Spinal cord (tissue), 10 donors: ENCODE measurements around the gene PAX8. TPM values are rescaled to one million over a fixed set of nuclear protein-coding genes. Genes with fewer than 3 reads are reported as not detected.

Experiments used
- DNase-seq, 6 donors: peaks; one replicate each; pipeline versions ENCODE4 v3.0.0 to v3.0.0-alpha.2; 2013 to 2015; ENCODE audit warnings: low spot score in 6 of 6, low read depth in 4 of 6
- H3K27ac ChIP-seq: one replicate; pipeline ENCODE4 v1.5.1; 2013; ENCODE audit warnings: low read depth, low read length, control low read depth
- H3K27me3 ChIP-seq: one replicate; pipeline ENCODE4 v1.6.1; 2013; ENCODE audit warnings: low read length; ENCODE audit not compliant: control insufficient read depth, insufficient read depth
- H3K36me3 ChIP-seq: one replicate; pipeline ENCODE4 v1.6.1; 2013; ENCODE audit warnings: low read length; ENCODE audit not compliant: control insufficient read depth, insufficient read depth
- H3K4me1 ChIP-seq: one replicate; pipeline ENCODE4 v1.6.1; 2013; ENCODE audit warnings: low read length; ENCODE audit not compliant: control insufficient read depth, insufficient read depth
- H3K4me3 ChIP-seq: one replicate; pipeline ENCODE4 v1.5.1; 2013; ENCODE audit warnings: low read depth, low read length, control low read depth
- H3K9me3 ChIP-seq: one replicate; pipeline ENCODE4 v1.6.1; 2013; ENCODE audit warnings: low read length; ENCODE audit not compliant: control insufficient read depth, insufficient read depth
- WGBS: methylation state at CpG from one replicate; pipeline ENCODE4 v1.1.5; 2013; ENCODE audit warnings: missing lambda C conversion rate; ENCODE audit not compliant: insufficient coverage; 5-methylcytosine and 5-hydroxymethylcytosine counted together
- polyA plus RNA-seq, 2 donors: library from polyadenylated mRNA; unstranded; fragments of 120-200 nt; gene quantifications; one replicate each; pipeline ENCODE4 v1.2.1, GENCODE V29; 2013; ENCODE audit not compliant: insufficient read length in 2 of 2
- total RNA-seq, 2 donors: library from RNA; depleted of rRNA in 1 of 2; stranded (reverse); fragments of 120-200 nt in 1 of 2; fragments of >200 nt in 1 of 2; gene quantifications; one replicate each; pipeline versions ENCODE4 v1.2.3 to v1.2.4, GENCODE V29; 2013 to 2014
- donor health status: healthy.

The PAX8 gene
- total and polyA plus RNA-seq, 4 donors = 3.7 to 42.7 (median 16.1) TPM

DNA sequence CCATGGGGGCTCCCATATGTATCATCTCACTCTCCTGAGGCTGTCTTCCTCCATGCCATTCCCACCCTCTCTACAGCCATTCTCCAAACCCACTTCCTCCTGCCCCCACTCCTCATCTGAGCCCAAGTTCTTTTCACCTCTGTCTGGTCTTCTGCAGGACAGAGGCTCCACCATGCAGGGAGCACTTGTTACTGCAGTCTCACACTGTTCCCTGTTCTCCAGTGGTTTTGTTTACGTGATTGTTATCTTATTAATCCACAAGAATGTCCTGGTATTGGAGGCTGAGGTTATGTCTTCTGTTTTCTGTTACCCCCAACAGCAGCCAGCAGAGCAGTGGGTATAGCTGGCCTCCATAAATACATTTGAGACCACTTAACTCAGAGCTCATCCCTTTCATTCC lies 51.4 kb downstream of the PAX8 start:
- H3K4me3 ChIP-seq = no peak overlapping the region
- no CpG with 5 or more reads among the region's 1 CpG for WGBS
- H3K27me3 ChIP-seq = no peaks in the 10 kb centered on the region
- no peak for DNase-seq
- peaks cover 22% of the 10 kb centered on the region for H3K4me1 ChIP-seq
- peaks cover 3% of the 10 kb centered on the region for H3K36me3 ChIP-seq
- H3K9me3 ChIP-seq = no peaks in the 10 kb centered on the region
- no peak overlapping the region for H3K27ac ChIP-seq

DNA sequence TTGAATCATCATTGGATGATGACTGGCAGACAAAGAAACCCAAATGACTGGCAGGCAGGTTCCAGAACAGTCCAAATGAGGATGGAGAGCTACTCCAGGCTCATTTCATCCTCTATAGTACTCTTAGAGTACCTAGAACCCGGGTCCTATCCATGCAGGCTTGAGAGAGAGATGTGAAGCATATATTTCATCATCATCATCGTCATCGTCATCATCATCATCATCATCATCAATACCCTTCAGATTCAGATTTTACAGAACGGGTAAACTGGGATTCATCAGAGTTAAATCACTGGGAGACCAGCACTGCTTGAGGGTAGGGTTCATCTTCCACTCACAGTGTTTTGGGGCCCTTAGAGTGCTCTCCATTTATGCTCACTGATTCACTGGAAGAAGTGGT lies 52.3 kb downstream of the PAX8 start:
- DNase-seq = no peak
- WGBS = no CpG with 5 or more reads among the region's 4 CpGs
- Histone ChIP-seq H3K36me3 (peaks cover 3% of the 10 kb centered on the region), H3K9me3 (no peaks in the 10 kb centered on the region), H3K27me3 (no peaks in the 10 kb centered on the region), H3K4me1 (peaks cover 22% of the 10 kb centered on the region), H3K4me3 (no peak overlapping the region), H3K27ac (no peak overlapping the region)

DNA sequence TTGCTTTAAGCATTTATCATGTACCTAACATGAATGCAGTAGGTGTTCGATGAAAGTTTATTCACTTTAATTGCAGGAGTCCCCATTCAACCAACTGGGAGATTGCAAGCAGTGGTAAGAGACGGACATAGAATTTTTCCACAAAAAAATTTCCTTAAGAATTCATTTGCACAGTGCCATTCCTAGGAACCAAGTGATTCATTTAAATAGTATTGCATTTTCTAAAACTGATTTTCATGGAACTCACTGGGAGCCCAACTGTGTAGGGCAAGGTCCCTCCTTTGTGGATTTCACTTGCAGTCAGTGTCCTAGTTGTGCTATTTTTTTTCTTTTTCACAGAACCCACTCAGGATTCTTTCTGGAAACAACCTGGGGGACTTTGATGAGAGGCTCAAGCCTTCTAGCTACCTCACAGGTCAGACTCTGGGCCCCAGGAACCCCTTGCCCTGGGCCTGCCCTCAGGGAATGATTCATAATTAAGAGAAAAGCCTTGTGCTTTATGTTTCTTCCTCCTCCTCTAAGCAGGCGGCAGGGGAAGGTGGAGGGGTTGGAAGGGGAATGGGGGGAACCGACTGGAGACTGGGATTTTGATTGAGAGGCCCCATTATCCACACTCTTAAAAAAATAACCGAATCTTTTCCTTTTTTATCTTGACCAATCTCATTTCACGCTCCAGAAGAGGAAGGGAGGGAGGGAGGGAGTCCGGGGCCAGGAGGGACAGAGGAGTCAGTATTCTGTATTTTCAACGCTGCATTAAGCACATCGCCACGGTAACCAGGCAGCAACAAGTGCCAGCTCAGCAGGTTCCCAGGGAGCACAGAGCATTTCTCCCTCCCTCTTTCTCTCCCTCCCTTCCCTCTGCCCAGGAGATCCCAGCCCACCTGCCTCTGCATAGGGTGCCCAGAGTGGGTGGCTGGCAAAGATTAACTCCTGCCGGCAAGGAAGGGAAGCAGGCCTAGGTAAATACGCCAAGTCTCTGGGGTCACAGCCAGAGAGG lies 53.2 kb downstream of the PAX8 start:
- H3K27ac ChIP-seq = peak overlapping the region; percentile 0
- peak in 4 of 6 donors; percentile 71 to 95 (median 83) for DNase-seq

DNA sequence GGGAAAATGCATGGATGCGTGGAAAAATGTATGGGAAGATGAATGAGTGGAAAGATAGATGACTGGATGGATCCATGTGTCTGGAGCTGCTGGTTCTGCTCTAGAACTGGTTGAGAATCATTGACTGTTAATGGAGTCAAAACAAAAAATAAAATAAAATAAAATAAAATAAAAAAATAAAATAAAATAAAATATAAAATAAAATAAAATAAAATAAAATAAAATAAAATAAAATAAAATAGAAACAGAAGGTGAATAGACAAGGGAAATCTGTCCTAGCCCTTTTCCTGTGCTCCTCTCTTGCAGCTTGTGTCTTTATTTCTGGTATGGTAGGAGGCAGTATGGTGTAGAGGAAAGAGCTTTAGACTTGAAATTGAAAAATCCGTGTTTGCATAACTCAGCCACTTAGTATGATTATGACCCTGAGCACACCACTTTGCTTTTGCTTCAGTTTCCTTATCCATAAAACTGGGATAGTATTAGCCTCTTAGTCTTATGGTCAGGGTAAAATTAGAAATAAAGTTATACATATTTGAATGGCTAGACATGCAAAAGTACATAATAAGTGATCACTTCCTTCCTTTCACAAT lies 54.0 kb downstream of the PAX8 start:
- Histone ChIP-seq H3K27me3 (no peaks in the 10 kb centered on the region), H3K4me3 (no peak overlapping the region), H3K9me3 (no peaks in the 10 kb centered on the region), H3K27ac (no peak overlapping the region), H3K4me1 (peaks cover 24% of the 10 kb centered on the region), H3K36me3 (peaks cover 3% of the 10 kb centered on the region)
- no peak for DNase-seq
- 100% methylated on average over 1 of the region's 2 CpGs for WGBS

More for the DNA sequence above, 53.2 kb downstream of the PAX8 start:
- 5% methylated on average over 5 of the region's 12 CpGs for WGBS
- Histone ChIP-seq H3K4me1 (peaks cover 19% of the 10 kb centered on the region), H3K9me3 (no peaks in the 10 kb centered on the region), H3K36me3 (peaks cover 3% of the 10 kb centered on the region), H3K4me3 (no peak overlapping the region), H3K27me3 (no peaks in the 10 kb centered on the region)

DNA sequence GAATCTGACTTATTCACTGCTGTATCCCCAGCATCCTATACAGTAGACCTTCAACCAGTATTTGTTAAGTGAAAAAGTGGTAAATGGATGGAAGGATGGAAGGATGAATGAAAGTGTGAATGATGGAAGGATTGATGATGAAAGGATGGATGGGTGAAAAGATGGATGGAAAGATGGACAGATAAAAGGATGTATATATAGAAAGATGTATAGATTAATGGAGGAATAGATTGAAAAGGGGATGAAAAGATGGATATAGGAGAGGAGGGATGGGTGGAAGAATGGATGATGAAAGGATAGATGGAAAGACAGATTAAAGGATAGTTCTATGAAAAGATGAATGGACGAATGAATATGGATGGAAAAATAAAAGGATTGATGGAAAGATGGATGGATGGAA lies 54.9 kb downstream of the PAX8 start:
- Histone ChIP-seq H3K9me3 (no peaks in the 10 kb centered on the region), H3K27me3 (no peaks in the 10 kb centered on the region), H3K4me3 (no peak overlapping the region), H3K4me1 (peaks cover 34% of the 10 kb centered on the region), H3K36me3 (peaks cover 3% of the 10 kb centered on the region), H3K27ac (no peak overlapping the region)
- WGBS = 100% methylated on average over 1 of the region's 1 CpG
- DNase-seq = no peak

DNA sequence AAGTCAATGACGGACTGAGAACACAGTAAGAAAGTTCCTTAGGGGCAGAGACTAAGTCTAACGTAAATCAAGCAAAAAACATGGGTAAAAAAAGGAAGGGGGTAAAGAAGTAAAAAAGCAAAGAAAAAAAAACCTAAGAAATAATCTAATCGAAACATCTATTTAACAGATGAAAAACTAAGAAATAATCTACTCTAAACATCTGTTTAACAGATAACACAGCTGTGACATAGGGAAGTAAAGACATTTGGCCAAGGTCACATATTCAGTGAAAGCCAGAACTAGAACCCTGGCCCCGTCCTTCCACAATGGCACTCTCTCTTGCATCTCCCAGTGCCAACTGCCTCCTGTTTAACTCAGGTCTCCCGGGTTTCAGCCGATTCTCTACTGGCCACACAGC lies 56.9 kb downstream of the PAX8 start:
- DNase-seq = no peak
- Histone ChIP-seq H3K27me3 (no peaks in the 10 kb centered on the region), H3K4me1 (peaks cover 50% of the 10 kb centered on the region), H3K9me3 (no peaks in the 10 kb centered on the region), H3K36me3 (peaks cover 6% of the 10 kb centered on the region), H3K27ac (no peak overlapping the region), H3K4me3 (no peak overlapping the region)
- 88% methylated on average over 1 of the region's 6 CpGs for WGBS

DNA sequence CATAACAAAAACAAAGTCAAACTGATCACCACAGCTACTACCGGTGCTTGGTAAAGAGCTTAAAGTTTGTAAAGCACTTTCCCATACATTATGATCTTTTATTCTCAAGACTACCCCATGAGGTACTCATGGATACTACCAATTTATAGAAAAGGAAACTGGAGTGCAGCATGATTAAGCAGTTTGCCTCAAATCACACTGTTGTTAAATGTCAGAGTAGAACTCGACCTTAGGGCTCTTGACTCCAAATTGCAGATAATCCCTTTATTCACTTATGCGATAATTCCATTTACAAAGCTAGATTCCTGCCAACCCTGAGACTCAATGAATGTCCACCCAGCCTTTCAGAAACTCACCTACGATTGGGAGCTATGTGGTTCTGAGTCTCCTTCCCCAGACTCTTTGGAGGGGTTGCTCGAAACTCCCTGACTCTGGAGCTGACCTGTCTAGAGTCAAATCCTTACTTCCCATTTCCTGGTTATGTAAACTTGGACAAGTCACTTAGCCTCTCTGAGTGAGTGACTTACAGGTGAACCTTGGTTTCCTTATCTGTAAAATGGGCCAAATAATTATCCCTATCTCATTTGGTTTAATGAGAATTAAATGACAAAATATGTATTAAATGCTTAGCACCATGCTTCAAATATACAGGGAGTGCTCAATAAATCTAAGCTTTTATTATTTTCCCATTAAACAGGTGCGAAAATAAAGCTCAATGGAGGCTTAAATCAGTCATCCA lies 57.6 kb downstream of the PAX8 start:
- DNase-seq = no peak
- Histone ChIP-seq H3K27me3 (no peaks in the 10 kb centered on the region), H3K4me1 (peaks cover 50% of the 10 kb centered on the region), H3K4me3 (no peak overlapping the region), H3K36me3 (peaks cover 6% of the 10 kb centered on the region), H3K27ac (no peak overlapping the region), H3K9me3 (no peaks in the 10 kb centered on the region)
- 100% methylated on average over 2 of the region's 6 CpGs for whole genome bisulfite sequencing

DNA sequence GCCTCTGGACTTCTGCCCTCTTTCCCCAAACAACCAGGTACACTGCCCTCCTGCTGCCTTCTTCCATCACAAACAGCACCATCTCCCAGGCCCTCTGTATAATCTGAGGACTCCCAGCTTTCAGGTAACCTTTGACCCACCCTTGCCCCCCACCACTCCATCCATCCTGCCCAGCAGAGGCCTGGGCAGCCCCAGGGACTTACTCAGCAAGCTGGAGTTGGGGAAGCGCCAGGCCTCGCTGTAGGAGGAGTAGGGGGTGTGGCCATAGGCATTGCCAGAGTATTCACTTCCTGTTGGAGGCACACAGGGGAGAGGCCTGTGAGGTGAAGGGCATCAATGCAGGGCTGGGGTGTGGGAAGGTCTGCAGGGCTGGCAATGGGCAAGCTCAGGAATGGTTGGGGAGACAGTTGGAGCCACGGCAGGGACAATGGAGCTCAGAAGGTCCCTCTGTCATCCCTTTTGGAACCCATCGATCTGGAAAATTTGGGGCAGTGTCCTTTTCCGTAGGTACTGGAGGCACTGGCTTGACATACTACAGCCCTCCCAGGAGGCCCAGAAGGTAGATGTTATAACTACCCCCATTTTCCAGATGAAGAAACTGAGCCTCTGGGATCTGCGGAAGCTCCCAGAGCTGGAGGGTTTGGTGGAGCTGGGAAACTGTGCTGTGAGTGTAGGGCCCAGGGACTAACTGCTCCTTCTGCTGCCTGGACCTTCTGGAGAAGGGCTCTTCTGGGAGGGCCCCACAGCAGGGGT lies 58.7 kb downstream of the PAX8 start:
- Histone ChIP-seq H3K36me3 (peaks cover 6% of the 10 kb centered on the region), H3K9me3 (no peaks in the 10 kb centered on the region), H3K27me3 (no peaks in the 10 kb centered on the region), H3K4me1 (peaks cover 48% of the 10 kb centered on the region), H3K4me3 (no peak overlapping the region), H3K27ac (peak overlapping the region; percentile 73)
- DNase-seq = no peak
- WGBS = 88% methylated on average over 4 of the region's 6 CpGs

DNA sequence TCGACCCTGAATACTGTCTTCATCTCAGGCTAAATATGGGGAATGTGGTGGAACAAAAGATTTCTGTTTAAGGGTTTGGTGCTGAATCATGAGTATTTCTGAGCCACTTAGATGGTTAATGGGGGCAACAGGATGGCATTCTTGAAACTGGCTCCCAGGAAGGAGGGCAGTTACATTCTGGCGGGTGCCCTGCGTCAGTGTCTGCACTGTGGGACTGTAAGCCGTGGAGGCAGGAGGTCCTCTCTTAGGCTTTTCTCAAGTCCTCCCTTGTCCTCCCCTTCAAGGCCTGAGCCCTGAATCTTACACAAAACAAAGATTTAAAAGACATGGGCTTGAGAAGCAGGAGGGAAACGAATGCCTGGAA lies 59.2 kb downstream of the PAX8 start:
- peaks cover 51% of the 10 kb centered on the region for H3K4me1 ChIP-seq
- H3K4me3 ChIP-seq = no peak overlapping the region
- no peak for DNase-seq
- WGBS = 95% methylated on average over 5 of the region's 5 CpGs
- no peaks in the 10 kb centered on the region for H3K9me3 ChIP-seq
- H3K27ac ChIP-seq = peak overlapping the region; percentile 73
- H3K27me3 ChIP-seq = no peaks in the 10 kb centered on the region
- H3K36me3 ChIP-seq = peaks cover 6% of the 10 kb centered on the region
